22Rv1 (cell line): ENCODE measurements around the gene MLLT10.

Experiments used
- H3K27ac ChIP-seq: fragments of 450-650 bp; 2 replicates; pipeline ENCODE4 v1.5.1; 2017
- CTCF ChIP-seq: fragments of 450-650 bp; IDR thresholded peaks from 2 replicates; pipeline ENCODE4 v1.5.1; 2017; ENCODE audit warnings: mild to moderate bottlenecking
- ZFX ChIP-seq: fragments of 450-650 bp; IDR thresholded peaks from 2 replicates; pipeline ENCODE4 v1.6.1; 2017; ENCODE audit warnings: antibody characterized with exemption, borderline replicate concordance

The MLLT10 gene

GRCh38 chr10:21737106-21737505 lies 203.1 kb downstream of the MLLT10 start:
- no peak overlapping the region for H3K27ac ChIP-seq
- no peak for TF ChIP-seq ZFX
- no peak for TF ChIP-seq CTCF

GRCh38 chr10:21740989-21741388 lies 207.0 kb downstream of the MLLT10 start:
- no peak overlapping the region for H3K27ac ChIP-seq
- TF ChIP-seq CTCF (no peak), ZFX (no peak)

- 0 out of 2 replicates have a peak overlapping the region, but pooled peaks have one; percentile 2 for H3K27ac ChIP-seq
- TF ChIP-seq CTCF, result no peak
- TF ChIP-seq ZFX, result no peak
Observed at GRCh38 chr10:21742740-21743412, 208.8 kb downstream of the MLLT10 start.

GRCh38 chr10:21744223-21744622 lies 210.2 kb downstream of the MLLT10 start:
- no peak overlapping the region for H3K27ac ChIP-seq
- TF ChIP-seq CTCF (no peak), ZFX (no peak)

GRCh38 chr10:21746118-21746517 lies 212.1 kb downstream of the MLLT10 start:
- TF ChIP-seq CTCF, result no peak
- TF ChIP-seq ZFX, result no peak
- H3K27ac ChIP-seq, result no peak overlapping the region

- no peak overlapping the region for H3K27ac ChIP-seq
Observed at GRCh38 chr10:21747809-21748208, 213.8 kb downstream of the MLLT10 start.

More at GRCh38 chr10:21747809-21748208, 213.8 kb downstream of the MLLT10 start:
- TF ChIP-seq ZFX, result no peak
- TF ChIP-seq CTCF, result no peak
